HG02870 (cell line): ENCODE results near the gene INSYN2A.

ENCODE experiments used
- ATAC-seq: cut with Tn5 transposase; IDR thresholded peaks from one replicate; pipeline ENCODE4 v1.9.1; 2021; ENCODE audit warnings: mild to moderate bottlenecking, moderate library complexity; ENCODE audit not compliant: unreplicated experiment

Gene INSYN2A

DNA sequence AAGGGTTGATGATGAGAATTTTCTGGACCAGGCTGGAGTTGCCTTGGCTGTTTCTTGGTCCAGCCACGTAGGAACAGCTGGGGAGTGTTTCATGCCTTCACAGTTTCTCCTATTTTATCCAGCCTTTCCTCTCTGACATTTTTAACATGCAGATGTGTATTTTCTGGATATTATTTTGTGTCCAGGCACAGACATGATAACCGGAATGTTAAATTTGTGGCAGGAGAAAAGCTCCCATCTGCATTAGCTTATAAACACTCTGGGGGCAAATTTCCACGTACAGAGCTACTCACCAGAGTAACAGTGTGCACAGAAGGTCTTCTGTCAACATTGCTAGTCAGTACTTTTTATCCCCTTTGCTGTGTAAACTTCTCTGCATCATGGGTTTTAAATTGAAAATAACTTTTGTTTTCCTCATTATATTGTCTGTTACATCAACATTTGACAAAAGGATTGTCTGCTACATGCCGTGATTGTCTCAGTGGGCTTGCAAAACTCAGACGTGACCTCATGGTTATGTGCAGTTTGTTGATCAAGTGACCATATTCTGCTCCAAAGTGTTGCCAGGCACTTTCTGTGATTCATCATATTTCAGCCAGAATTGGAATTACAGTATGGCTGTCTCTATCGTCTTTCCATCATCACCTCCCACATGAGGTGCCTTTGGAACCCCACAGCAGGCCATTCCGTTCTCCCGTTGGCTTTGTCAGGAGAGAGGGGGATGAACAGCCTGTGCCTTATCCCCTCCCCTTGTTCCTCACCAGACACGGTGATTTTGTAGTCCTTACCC lies 41.4 kb downstream of the INSYN2A start:
- no peak for ATAC-seq

DNA sequence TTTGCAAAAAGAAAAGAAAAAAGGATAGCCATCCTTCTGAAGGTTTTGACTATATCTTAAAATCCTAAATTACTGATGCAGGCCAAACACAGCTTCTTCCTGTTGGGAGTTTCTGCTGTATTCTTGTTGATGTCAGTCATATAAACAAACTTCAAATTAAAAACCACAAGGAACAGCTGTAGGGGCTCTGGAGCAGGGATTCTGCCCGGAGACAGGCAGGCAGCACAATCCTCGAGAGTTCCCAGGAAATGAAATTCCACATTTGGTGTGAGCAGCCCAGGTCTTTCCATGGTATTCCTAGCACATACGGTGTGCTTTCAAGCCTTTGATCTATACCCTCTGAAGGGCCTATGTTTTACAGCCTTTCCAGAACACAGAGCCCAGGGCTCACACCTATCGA lies 43.2 kb downstream of the INSYN2A start:
- ATAC-seq, result no peak

DNA sequence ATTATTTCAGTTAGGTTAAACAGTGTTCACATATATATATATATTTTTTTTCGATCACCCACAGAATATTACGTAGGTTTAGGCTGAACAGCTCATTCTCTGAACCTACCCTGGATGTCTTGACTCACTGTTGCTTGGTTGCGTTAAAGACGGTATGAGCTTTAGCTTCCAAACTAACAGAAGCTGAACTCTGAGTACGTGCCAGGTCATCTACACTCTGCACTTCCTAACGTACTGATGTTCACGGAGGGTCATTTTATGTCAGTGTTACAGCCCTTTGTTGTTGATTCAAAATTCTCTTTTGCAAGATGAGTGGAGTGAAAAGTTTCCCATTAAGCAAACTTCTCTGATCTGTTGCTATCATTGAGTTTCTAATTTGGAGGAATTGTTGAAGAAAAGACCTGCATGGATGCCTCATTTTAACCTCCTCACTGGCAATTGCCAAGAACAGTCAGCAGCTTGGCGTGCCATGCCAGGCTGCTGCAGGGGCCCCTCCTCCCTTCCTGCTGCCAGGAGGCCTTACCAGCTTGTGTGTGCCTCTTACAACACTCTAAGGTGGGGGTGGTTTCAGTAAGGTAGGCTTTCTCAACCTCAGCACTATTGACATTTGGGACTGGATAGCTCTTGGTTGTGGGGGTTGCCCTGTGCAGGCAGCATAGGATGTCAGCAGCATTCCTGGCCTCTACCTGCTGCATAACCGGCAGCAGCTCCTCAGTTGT lies 44.3 kb downstream of the INSYN2A start:
- ATAC-seq, result no peak

DNA sequence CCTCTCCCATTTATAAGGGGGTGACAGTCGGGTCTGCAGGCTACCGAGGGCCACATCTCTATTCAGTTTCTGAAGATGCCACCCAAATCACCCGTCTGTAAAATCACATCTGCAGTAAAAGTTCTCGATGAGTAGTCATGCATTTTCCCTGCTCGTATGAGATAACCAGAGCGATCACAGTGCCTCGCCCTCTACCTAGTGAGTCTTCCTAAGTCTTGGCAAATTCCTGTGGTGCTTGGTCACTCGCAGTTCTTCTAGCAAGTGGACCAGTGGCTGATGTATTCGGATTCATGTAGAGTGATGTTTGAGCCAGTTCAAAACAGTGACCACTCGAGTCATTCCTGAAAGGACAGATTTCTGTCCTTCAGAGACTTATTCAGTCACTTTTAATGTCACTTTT lies 44.9 kb downstream of the INSYN2A start:
- no peak for ATAC-seq

DNA sequence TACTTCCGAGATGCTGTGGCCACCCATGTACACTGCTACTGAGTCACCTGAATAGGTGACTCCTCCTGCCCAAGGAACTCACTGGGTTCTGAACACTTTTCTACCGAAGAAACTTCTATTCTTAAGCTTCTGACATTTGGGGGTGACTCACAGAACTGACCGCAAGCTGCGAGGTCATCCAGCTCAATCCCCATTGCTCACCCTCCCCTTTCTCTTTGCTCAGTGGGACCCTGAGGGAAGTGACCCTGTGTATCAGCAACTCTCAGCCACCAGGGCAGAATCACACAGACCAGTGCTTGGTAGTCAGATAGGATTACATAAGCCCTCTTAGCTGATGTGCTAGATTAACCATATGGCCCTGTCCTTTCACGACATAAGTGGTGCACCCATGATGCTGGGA lies 46.3 kb downstream of the INSYN2A start:
- no peak for ATAC-seq

DNA sequence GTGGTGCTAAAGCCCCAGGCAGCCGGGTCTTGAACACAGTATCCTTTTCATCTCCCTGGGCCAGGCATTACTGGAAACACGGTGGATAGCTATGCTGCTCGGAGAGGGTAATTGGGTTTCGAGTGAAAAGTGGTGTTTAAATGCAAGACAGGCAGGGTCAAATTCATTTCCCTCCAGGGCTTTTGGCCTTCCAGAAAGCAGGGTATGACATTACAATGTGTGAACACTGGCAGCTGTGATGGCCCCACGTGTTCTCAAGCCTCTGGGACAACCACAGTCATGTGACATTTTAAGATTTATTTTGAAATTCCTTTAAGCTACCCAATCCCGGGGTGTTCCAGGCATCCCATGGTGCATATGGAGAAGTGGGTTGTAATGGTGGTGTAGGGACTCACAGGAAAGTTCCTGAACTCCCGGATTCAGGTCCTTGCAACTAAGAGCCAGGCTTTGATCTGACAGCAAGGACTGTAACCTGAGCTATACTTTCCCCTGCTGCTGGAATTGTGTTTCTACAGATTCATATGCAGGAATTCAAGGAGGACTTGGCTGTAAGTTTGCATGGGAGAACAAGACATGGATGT lies 46.8 kb downstream of the INSYN2A start:
- ATAC-seq, result no peak

DNA sequence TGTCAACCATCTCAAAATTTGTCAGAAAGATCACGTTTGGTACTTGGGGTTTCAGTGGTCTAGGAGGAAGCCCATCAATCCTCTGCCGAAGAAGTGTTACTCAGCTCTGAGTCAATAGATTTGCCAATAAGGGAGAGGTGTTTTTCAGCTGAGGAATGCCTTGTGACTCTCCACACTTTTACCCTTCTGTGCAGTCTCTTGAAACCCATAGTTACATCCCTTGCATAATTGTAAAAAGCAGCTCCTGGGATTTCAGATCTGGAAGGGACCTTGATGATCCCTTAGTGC lies 47.5 kb downstream of the INSYN2A start:
- no peak for ATAC-seq

DNA sequence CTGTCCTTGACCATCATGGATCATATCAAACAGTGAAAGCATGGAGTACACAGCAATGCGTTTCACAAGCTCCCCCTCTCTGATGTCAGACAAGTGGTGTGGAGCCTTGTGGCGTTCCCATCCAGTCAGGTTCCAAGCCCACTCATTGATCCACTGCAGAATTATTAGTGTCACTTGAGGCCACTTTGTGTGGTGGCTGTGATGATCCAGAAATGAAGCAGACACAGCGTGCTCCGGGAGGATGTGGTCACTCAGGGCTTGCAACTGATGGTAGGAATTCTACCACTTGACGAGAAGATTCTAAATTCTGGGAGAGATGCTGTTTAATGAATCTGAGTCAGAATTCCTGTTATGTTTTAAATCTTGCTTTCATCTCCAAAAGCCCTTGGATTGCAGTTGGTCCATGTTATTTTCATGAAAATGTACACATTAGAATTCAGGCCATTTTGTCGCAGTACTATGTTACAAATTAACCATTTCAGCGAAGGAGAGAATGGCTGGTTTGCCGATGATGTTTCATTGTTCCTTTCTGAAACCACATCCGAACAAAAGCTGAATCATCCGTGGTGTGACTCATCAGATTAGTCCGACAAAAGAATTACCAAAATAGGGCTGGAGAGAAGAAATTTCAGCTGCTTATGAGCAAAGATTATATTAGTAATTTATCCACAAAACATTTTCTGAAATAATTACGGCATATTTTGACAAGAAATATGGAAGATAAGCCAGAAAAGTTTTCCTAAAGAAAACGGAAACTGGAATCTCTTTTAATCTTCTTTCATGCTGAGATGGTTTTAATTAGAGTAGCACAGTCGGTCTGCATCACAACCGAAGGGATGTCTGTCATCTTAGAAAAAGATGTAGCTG lies 48.1 kb downstream of the INSYN2A start:
- ATAC-seq, result no peak

DNA sequence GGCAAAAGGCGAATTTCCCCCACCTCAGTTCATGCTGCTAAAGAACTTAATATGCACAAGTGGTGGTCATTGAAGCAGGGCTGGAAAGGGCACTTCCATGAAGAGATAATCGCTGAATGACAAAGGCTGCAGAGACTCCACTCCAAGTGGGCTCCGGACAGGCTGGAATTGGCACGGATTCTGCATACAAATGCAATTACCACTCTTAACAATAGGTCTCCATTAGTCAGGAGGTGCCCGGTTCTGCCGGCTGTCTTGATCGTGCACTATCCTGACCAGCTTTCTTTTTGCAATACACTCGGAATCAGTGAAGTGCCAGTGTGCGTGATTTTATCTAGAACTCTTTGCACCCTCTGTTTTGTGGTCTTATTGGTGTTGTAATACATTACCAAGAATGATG lies 49.7 kb downstream of the INSYN2A start:
- no peak for ATAC-seq
